ENCODE data around the gene HBZ.
A peak's percentile ranks its signal among the peaks of the same experiment; 100 is the strongest.
"Not testable (repeated sequence)": the region's sequence is repeated elsewhere in the genome, so short reads cannot be mapped to it uniquely, and the experiment has no call there.

The HBZ gene

DNA sequence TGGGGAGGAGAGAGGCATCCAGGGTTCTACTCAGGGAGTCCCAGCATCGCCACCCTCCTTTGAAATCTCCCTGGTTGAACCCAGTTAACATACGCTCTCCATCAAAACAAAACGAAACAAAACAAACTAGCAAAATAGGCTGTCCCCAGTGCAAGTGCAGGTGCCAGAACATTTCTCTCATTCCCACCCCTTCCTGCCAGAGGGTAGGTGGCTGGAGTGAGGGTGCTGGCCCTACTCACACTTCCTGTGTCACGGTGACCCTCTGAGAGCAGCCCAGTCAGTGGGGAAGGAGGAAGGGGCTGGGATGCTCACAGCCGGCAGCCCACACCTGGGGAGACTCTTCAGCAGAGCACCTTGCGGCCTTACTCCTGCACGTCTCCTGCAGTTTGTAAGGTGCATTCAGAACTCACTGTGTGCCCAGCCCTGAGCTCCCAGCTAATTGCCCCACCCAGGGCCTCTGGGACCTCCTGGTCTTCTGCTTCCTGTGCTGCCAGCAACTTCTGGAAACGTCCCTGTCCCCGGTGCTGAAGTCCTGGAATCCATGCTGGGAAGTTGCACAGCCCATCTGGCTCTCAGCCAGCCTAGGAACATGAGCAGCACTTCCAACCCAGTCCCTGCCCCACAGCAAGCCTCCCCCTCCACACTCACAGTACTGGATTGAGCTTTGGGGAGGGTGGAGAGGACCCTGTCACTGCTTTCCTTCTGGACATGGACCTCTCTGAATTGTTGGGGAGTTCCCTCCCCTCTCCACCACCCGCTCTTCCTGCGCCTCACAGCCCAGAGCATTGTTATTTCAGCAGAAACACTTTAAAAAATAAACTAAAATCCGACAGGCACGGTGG, 21.7 kb downstream of the HBZ start:
- not testable (repeated sequence) for H3K27ac ChIP-seq (ENCODE audit: low read depth, low read length, severe bottlenecking); H3K36me3 ChIP-seq (ENCODE audit: control insufficient read depth, insufficient read depth, low read length); H3K4me3 ChIP-seq (ENCODE audit: extremely low read depth, insufficient read depth, low read length, poor library complexity, severe bottlenecking); H3K4me1 ChIP-seq (ENCODE audit: control insufficient read depth, insufficient read depth, low read length, poor library complexity, severe bottlenecking); H3K9me3 ChIP-seq (ENCODE audit: control insufficient read depth, low read length)
- 0 to 55% methylated on average over 2 to 4 of the region's 13 CpGs for WGBS, 2 experiments (ENCODE audit: insufficient coverage in 2 of 2)

DNA sequence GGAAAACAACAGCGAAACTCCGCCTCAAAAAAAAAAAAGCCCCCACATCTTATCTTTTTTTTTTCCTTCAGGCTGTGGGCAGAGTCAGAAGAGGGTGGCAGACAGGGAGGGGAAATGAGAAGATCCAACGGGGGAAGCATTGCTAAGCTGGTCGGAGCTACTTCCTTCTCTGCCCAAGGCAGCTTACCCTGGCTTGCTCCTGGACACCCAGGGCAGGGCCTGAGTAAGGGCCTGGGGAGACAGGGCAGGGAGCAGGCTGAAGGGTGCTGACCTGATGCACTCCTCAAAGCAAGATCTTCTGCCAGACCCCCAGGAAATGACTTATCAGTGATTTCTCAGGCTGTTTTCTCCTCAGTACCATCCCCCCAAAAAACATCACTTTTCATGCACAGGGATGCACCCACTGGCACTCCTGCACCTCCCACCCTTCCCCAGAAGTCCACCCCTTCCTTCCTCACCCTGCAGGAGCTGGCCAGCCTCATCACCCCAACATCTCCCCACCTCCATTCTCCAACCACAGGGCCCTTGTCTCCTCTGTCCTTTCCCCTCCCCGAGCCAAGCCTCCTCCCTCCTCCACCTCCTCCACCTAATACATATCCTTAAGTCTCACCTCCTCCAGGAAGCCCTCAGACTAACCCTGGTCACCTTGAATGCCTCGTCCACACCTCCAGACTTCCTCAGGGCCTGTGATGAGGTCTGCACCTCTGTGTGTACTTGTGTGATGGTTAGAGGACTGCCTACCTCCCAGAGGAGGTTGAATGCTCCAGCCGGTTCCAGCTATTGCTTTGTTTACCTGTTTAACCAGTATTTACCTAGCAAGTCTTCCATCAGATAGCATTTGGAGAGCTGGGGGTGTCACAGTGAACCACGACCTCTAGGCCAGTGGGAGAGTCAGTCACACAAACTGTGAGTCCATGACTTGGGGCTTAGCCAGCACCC, 22.8 kb downstream of the HBZ start:
- no peaks in the 10 kb centered on the region for H3K36me3 ChIP-seq (ENCODE audit: control insufficient read depth, insufficient read depth, low read length)
- no peak overlapping the region for H3K27ac ChIP-seq (ENCODE audit: low read depth, low read length, severe bottlenecking)

DNA sequence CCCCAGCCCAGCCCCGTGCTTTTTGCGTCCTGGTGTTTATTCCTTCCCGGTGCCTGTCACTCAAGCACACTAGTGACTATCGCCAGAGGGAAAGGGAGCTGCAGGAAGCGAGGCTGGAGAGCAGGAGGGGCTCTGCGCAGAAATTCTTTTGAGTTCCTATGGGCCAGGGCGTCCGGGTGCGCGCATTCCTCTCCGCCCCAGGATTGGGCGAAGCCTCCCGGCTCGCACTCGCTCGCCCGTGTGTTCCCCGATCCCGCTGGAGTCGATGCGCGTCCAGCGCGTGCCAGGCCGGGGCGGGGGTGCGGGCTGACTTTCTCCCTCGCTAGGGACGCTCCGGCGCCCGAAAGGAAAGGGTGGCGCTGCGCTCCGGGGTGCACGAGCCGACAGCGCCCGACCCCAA, 23.6 kb downstream of the HBZ start:
- H3K4me3 ChIP-seq (ENCODE audit: extremely low read depth, insufficient read depth, low read length, poor library complexity, severe bottlenecking); H3K27ac ChIP-seq (ENCODE audit: low read depth, low read length, severe bottlenecking); H3K4me1 ChIP-seq (ENCODE audit: control insufficient read depth, insufficient read depth, low read length, poor library complexity, severe bottlenecking); H3K36me3 ChIP-seq (ENCODE audit: control insufficient read depth, insufficient read depth, low read length); H3K9me3 ChIP-seq (ENCODE audit: control insufficient read depth, low read length): not testable (repeated sequence)
- WGBS, 2 experiments (ENCODE audit: insufficient coverage in 2 of 2) = no CpG with 5 or more reads among the region's 39 CpGs

More for the DNA sequence above, 22.8 kb downstream of the HBZ start:
- no peaks in the 10 kb centered on the region for H3K4me1 ChIP-seq (ENCODE audit: control insufficient read depth, insufficient read depth, low read length, poor library complexity, severe bottlenecking)
- no peaks in the 10 kb centered on the region for H3K9me3 ChIP-seq (ENCODE audit: control insufficient read depth, low read length)
- WGBS, 2 experiments (ENCODE audit: insufficient coverage in 2 of 2) = 43 to 44% methylated on average over 1 to 2 of the region's 8 CpGs
- no peak overlapping the region for H3K4me3 ChIP-seq (ENCODE audit: extremely low read depth, insufficient read depth, low read length, poor library complexity, severe bottlenecking)

- H3K9me3 ChIP-seq (ENCODE audit: control insufficient read depth, low read length); H3K4me3 ChIP-seq (ENCODE audit: extremely low read depth, insufficient read depth, low read length, poor library complexity, severe bottlenecking): not testable (repeated sequence)
- WGBS, 2 experiments (ENCODE audit: insufficient coverage in 2 of 2) = 18 to 23% methylated on average over 8 to 15 of the region's 88 CpGs
Measured at GRCh38 chr16:176477-177382, 24.3 kb downstream of the HBZ start, which contains the start of gene HBA1. Gene HBA1 (plus strand): TSS chr16:176680. CDS start chr16:176717, 37 bp downstream.

GRCh38 chr16:177394-177822, 25.0 kb downstream of the HBZ start:
- WGBS, 2 experiments (ENCODE audit: insufficient coverage in 2 of 2) = 8 to 16% methylated on average over 7 to 9 of the region's 13 CpGs
- H3K4me3 ChIP-seq (ENCODE audit: extremely low read depth, insufficient read depth, low read length, poor library complexity, severe bottlenecking) = no peak overlapping the region

More at GRCh38 chr16:176477-177382, 24.3 kb downstream of the HBZ start, which contains the start of gene HBA1:
- H3K27ac ChIP-seq (ENCODE audit: low read depth, low read length, severe bottlenecking); H3K4me1 ChIP-seq (ENCODE audit: control insufficient read depth, insufficient read depth, low read length, poor library complexity, severe bottlenecking); H3K36me3 ChIP-seq (ENCODE audit: control insufficient read depth, insufficient read depth, low read length): not testable (repeated sequence)

DNA sequence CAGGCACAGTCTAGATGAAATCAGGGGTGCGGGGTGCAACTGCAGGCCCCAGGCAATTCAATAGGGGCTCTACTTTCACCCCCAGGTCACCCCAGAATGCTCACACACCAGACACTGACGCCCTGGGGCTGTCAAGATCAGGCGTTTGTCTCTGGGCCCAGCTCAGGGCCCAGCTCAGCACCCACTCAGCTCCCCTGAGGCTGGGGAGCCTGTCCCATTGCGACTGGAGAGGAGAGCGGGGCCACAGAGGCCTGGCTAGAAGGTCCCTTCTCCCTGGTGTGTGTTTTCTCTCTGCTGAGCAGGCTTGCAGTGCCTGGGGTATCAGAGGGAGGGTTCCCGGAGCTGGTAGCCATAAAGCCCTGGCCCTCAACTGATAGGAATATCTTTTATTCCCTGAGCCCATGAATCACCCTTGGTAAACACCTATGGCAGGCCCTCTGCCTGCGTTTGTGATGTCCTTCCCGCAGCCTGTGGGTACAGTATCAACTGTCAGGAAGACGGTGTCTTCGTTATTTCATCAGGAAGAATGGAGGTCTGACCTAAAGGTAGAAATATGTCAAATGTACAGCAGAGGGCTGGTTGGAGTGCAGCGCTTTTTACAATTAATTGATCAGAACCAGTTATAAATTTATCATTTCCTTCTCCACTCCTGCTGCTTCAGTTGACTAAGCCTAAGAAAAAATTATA, 25.7 kb downstream of the HBZ start:
- WGBS, 2 experiments (ENCODE audit: insufficient coverage in 2 of 2) = 63 to 83% methylated on average over 5 to 9 of the region's 11 CpGs
- Histone ChIP-seq H3K4me1 (ENCODE audit: control insufficient read depth, insufficient read depth, low read length, poor library complexity, severe bottlenecking) (no peaks in the 10 kb centered on the region), H3K36me3 (ENCODE audit: control insufficient read depth, insufficient read depth, low read length) (no peaks in the 10 kb centered on the region), H3K4me3 (ENCODE audit: extremely low read depth, insufficient read depth, low read length, poor library complexity, severe bottlenecking) (no peak overlapping the region), H3K27ac (ENCODE audit: low read depth, low read length, severe bottlenecking) (no peak overlapping the region), H3K9me3 (ENCODE audit: control insufficient read depth, low read length) (no peaks in the 10 kb centered on the region)

More at GRCh38 chr16:177394-177822, 25.0 kb downstream of the HBZ start:
- no peak overlapping the region for H3K27ac ChIP-seq (ENCODE audit: low read depth, low read length, severe bottlenecking)
- H3K4me1 ChIP-seq (ENCODE audit: control insufficient read depth, insufficient read depth, low read length, poor library complexity, severe bottlenecking) = no peaks in the 10 kb centered on the region
- no peaks in the 10 kb centered on the region for H3K36me3 ChIP-seq (ENCODE audit: control insufficient read depth, insufficient read depth, low read length)
- no peaks in the 10 kb centered on the region for H3K9me3 ChIP-seq (ENCODE audit: control insufficient read depth, low read length)

DNA sequence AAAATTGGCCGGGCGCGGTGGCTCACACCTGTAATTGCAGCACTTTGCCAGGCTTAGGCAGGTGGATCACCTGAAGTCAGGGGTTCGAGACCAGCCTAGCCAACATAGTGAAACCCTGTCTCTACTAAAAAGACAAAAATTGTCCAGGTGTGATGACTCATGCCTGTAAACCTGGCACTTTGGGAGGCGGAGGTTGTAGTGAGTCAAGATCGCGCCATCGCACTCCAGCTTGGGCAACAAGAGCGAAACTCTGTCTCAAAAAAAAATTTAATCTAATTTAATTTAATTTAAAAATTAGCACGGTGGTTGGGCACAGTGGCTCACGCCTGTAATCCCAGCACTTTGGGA, 26.2 kb downstream of the HBZ start:
- Histone ChIP-seq H3K4me1 (ENCODE audit: control insufficient read depth, insufficient read depth, low read length, poor library complexity, severe bottlenecking) (no peaks in the 10 kb centered on the region), H3K4me3 (ENCODE audit: extremely low read depth, insufficient read depth, low read length, poor library complexity, severe bottlenecking) (no peak overlapping the region), H3K9me3 (ENCODE audit: control insufficient read depth, low read length) (no peaks in the 10 kb centered on the region), H3K36me3 (ENCODE audit: control insufficient read depth, insufficient read depth, low read length) (no peaks in the 10 kb centered on the region), H3K27ac (ENCODE audit: low read depth, low read length, severe bottlenecking) (no peak overlapping the region)
- WGBS, 2 experiments (ENCODE audit: insufficient coverage in 2 of 2) = 86 to 93% methylated on average over 4 to 5 of the region's 11 CpGs

- Histone ChIP-seq H3K4me1 (ENCODE audit: control insufficient read depth, insufficient read depth, low read length, poor library complexity, severe bottlenecking) (no peaks in the 10 kb centered on the region), H3K9me3 (ENCODE audit: control insufficient read depth, low read length) (no peaks in the 10 kb centered on the region), H3K4me3 (ENCODE audit: extremely low read depth, insufficient read depth, low read length, poor library complexity, severe bottlenecking) (no peak overlapping the region), H3K36me3 (ENCODE audit: control insufficient read depth, insufficient read depth, low read length) (peaks cover 5% of the 10 kb centered on the region), H3K27ac (ENCODE audit: low read depth, low read length, severe bottlenecking) (no peak overlapping the region)
- WGBS, 2 experiments (ENCODE audit: insufficient coverage in 2 of 2) = 79 to 84% methylated on average over 9 to 11 of the region's 17 CpGs
Measured at GRCh38 chr16:179211-180092, 27.0 kb downstream of the HBZ start.

GRCh38 chr16:180101-180675, 27.7 kb downstream of the HBZ start, which contains the start of gene HBQ1:
Gene HBQ1 (plus strand): TSS chr16:180459. CDS start chr16:180487, 28 bp downstream.
- peaks cover 13% of the 10 kb centered on the region for H3K36me3 ChIP-seq (ENCODE audit: control insufficient read depth, insufficient read depth, low read length)
- peak within 1 kb of the TSS; percentile 33 for H3K4me3 ChIP-seq (ENCODE audit: extremely low read depth, insufficient read depth, low read length, poor library complexity, severe bottlenecking)
- no peaks in the 10 kb centered on the region for H3K4me1 ChIP-seq (ENCODE audit: control insufficient read depth, insufficient read depth, low read length, poor library complexity, severe bottlenecking)
- H3K27ac ChIP-seq (ENCODE audit: low read depth, low read length, severe bottlenecking) = no peak within 1 kb of the TSS
- WGBS, 2 experiments (ENCODE audit: insufficient coverage in 2 of 2) = 2 to 8% methylated on average over 23 to 51 of the region's 59 CpGs
- no peaks in the 10 kb centered on the region for H3K9me3 ChIP-seq (ENCODE audit: control insufficient read depth, low read length)
